Measurements from ENCODE around the gene PRTFDC1.

DNA sequence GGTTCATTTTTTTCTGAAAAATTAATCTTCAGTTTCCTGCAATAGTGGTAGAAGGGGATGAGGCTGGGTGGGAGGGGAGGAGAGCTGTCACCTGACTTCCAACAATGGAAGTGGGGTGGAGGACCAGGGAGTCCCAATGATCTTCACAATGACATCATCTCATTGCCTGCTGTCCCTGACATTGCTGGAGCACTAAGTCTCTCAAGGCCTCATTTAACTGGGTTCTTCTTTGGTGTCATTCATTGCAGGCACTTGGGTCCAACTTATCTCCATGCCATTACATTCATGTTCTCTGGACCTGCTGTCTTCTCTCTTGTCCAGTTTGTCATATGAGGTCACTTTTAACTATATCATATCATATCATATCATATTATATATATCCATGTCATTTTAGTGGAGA, 34.4 kb downstream of the PRTFDC1 start:
- TF ChIP-seq, protein P1, sequence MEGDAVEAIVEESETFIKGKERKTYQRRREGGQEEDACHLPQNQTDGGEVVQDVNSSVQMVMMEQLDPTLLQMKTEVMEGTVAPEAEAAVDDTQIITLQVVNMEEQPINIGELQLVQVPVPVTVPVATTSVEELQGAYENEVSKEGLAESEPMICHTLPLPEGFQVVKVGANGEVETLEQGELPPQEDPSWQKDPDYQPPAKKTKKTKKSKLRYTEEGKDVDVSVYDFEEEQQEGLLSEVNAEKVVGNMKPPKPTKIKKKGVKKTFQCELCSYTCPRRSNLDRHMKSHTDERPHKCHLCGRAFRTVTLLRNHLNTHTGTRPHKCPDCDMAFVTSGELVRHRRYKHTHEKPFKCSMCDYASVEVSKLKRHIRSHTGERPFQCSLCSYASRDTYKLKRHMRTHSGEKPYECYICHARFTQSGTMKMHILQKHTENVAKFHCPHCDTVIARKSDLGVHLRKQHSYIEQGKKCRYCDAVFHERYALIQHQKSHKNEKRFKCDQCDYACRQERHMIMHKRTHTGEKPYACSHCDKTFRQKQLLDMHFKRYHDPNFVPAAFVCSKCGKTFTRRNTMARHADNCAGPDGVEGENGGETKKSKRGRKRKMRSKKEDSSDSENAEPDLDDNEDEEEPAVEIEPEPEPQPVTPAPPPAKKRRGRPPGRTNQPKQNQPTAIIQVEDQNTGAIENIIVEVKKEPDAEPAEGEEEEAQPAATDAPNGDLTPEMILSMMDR (IDR thresholded peaks at IDR 0.05 in 4 of 5, conservative IDR thresholded peaks at IDR 0.05 in 1 of 5) = no peak
- no peak for TF ChIP-seq POLR2A (IDR thresholded peaks at IDR 0.05)
